HCEC 1CT (cell line): ENCODE data around the gene CYBC1.

Experiments
- DNase-seq: peaks from one replicate; pipeline ENCODE4 v3.0.0-alpha.2; 2017

The CYBC1 gene

GRCh38 chr17:82450357-82451106, at the start of gene CYBC1:
Gene CYBC1, minus strand, starts transcription at chr17:82450752. Its CDS starts 1,498 bp downstream, at chr17:82449254.
- DNase-seq: peak; percentile 94

GRCh38 chr17:82497483-82498405, 47.2 kb upstream of the CYBC1 start:
- peak; percentile 89 for DNase-seq

- peak; percentile 90 for DNase-seq
Observed at GRCh38 chr17:82496529-82497434, 46.2 kb upstream of the CYBC1 start.

GRCh38 chr17:82495844-82496528, 45.4 kb upstream of the CYBC1 start:
- DNase-seq: no peak

- peak; percentile 97 for DNase-seq
Observed at GRCh38 chr17:82494236-82495055, 43.9 kb upstream of the CYBC1 start.

- DNase-seq: peak; percentile 14
Observed at GRCh38 chr17:82493226-82493781, 42.8 kb upstream of the CYBC1 start.

GRCh38 chr17:82492643-82493225, 42.2 kb upstream of the CYBC1 start:
- DNase-seq: peak; percentile 89

GRCh38 chr17:82491533-82491932, 41.0 kb upstream of the CYBC1 start:
- DNase-seq: no peak

GRCh38 chr17:82491196-82491530, 40.6 kb upstream of the CYBC1 start:
- DNase-seq: no peak

- DNase-seq: no peak
Observed at GRCh38 chr17:82490512-82491195, 40.1 kb upstream of the CYBC1 start.

- DNase-seq: no peak
Observed at GRCh38 chr17:82489851-82490511, 39.4 kb upstream of the CYBC1 start.

GRCh38 chr17:82489117-82489516, 38.6 kb upstream of the CYBC1 start:
- no peak for DNase-seq

GRCh38 chr17:82487910-82488309, 37.4 kb upstream of the CYBC1 start:
- no peak for DNase-seq

GRCh38 chr17:82486231-82487094, 35.9 kb upstream of the CYBC1 start:
- DNase-seq: no peak

- DNase-seq: no peak
Observed at GRCh38 chr17:82483836-82484235, 33.3 kb upstream of the CYBC1 start.

GRCh38 chr17:82483204-82483660, 32.7 kb upstream of the CYBC1 start:
- no peak for DNase-seq

GRCh38 chr17:82480318-82480717, 29.8 kb upstream of the CYBC1 start:
- DNase-seq: no peak

GRCh38 chr17:82479602-82480001, 29.1 kb upstream of the CYBC1 start:
- no peak for DNase-seq
